ENCODE data around the gene CACNA2D2.

GRCh38 chr3:50419595-50420370 lies 83.7 kb downstream of the CACNA2D2 start:
- TF ChIP-seq CTCF (IDR thresholded peaks at IDR 0.05; ENCODE audit: low read depth, low read length, missing input control) (no peak), SP1 (IDR thresholded peaks at IDR 0.05) (no peak), MAX (IDR thresholded peaks at IDR 0.05) (no peak), EGR1 (IDR thresholded peaks at IDR 0.05; ENCODE audit: low read depth in 2 of 2) (no peak), ATF3 (IDR thresholded peaks at IDR 0.05) (no peak), HNF4G (IDR thresholded peaks at IDR 0.05) (no peak), ZBTB33 (IDR thresholded peaks at IDR 0.05) (no peak), REST (IDR thresholded peaks at IDR 0.05) (no peak), YY1 (IDR thresholded peaks at IDR 0.05) (no peak), JUND (IDR thresholded peaks at IDR 0.05) (no peak)

All from liver (tissue), 3 donors.